ENCODE results near the gene FGF8.

Gene FGF8

DNA sequence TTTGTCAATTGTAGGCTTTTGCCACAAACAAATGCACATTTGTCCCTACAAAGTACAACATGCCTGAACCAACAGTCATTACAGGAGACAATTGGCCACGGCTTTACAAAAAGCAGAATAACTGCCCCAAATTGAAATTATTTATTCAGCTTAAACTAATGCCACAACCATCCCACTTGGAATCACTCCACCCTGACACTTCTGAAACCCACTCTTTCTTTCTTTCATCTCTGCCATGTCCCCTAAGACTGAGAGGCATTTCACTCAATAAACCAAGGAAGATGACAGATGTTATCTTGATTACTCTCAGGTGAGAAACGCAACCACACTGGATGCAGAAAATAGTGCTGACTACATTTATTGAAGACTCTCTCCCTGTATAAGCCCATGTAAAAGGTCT lies 9.9 kb upstream of the FGF8 start:
- no peak overlapping the region for H3K27ac ChIP-seq (ENCODE audit: low read length)
- TF ChIP-seq, protein P1, sequence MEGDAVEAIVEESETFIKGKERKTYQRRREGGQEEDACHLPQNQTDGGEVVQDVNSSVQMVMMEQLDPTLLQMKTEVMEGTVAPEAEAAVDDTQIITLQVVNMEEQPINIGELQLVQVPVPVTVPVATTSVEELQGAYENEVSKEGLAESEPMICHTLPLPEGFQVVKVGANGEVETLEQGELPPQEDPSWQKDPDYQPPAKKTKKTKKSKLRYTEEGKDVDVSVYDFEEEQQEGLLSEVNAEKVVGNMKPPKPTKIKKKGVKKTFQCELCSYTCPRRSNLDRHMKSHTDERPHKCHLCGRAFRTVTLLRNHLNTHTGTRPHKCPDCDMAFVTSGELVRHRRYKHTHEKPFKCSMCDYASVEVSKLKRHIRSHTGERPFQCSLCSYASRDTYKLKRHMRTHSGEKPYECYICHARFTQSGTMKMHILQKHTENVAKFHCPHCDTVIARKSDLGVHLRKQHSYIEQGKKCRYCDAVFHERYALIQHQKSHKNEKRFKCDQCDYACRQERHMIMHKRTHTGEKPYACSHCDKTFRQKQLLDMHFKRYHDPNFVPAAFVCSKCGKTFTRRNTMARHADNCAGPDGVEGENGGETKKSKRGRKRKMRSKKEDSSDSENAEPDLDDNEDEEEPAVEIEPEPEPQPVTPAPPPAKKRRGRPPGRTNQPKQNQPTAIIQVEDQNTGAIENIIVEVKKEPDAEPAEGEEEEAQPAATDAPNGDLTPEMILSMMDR (IDR thresholded peaks at IDR 0.05; ENCODE audit: low read depth, low read length) = no peak
- TF ChIP-seq EZH2phosphoT487 (IDR thresholded peaks at IDR 0.05; ENCODE audit: low read depth) = no peak
- peaks cover 24% of the 10 kb centered on the region for H3K36me3 ChIP-seq (replicated peaks; ENCODE audit: low read depth, low read length)
- peaks cover 17% of the 10 kb centered on the region for H3K4me1 ChIP-seq (ENCODE audit: low read length)
- no peaks in the 10 kb centered on the region for H3K27me3 ChIP-seq (ENCODE audit: low read depth, low read length)
- no peaks in the 10 kb centered on the region for H3K9me3 ChIP-seq (ENCODE audit: insufficient read depth, low read length)
- no peak overlapping the region for H3K9ac ChIP-seq (ENCODE audit: low read length)
- H2AFZ ChIP-seq (ENCODE audit: low read depth, low read length) = no peak overlapping the region
- H3K79me2 ChIP-seq (ENCODE audit: low read length) = peaks cover 17% of the 10 kb centered on the region
- H3K4me3 ChIP-seq (ENCODE audit: low read length) = no peak overlapping the region
- H4K20me1 ChIP-seq (ENCODE audit: insufficient read depth, low read length) = 0 out of 2 replicates have a peak, but pooled peaks cover 1% of the 10 kb centered on the region
- no peak overlapping the region for H3K4me2 ChIP-seq (ENCODE audit: low read length)

DNA sequence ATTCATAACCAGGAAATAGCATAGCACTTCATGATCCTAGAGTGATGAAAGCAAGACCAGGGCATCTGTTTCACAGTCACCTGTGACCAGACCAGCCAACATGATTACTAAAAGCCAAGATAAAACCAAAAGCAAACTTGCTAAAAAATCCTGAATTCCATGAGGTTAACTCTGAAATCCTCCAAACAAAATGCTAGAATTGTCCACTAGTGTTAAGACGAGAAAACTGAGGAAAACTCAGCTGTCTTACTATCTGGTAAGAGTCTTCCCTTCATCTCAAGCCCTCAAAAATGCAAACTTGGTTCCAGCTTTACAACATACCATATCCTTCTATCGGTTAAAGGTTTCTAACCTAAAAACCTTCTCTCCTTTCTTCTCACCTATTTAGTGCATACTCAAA lies 8.6 kb upstream of the FGF8 start:
- no peaks in the 10 kb centered on the region for H3K27me3 ChIP-seq (ENCODE audit: low read depth, low read length)
- no peak overlapping the region for H2AFZ ChIP-seq (ENCODE audit: low read depth, low read length)
- H3K4me2 ChIP-seq (ENCODE audit: low read length) = no peak overlapping the region
- H3K36me3 ChIP-seq (replicated peaks; ENCODE audit: low read depth, low read length) = peaks cover 21% of the 10 kb centered on the region
- H3K79me2 ChIP-seq (ENCODE audit: low read length) = peaks cover 17% of the 10 kb centered on the region
- TF ChIP-seq, protein P1 (IDR thresholded peaks at IDR 0.05; ENCODE audit: low read depth, low read length) = no peak
- no peak for TF ChIP-seq EZH2phosphoT487 (IDR thresholded peaks at IDR 0.05; ENCODE audit: low read depth)
- H3K4me1 ChIP-seq (ENCODE audit: low read length) = peaks cover 28% of the 10 kb centered on the region
- no peak overlapping the region for H3K27ac ChIP-seq (ENCODE audit: low read length)
- H3K9ac ChIP-seq (ENCODE audit: low read length) = no peak overlapping the region
- no peak overlapping the region for H3K4me3 ChIP-seq (ENCODE audit: low read length)
- no peaks in the 10 kb centered on the region for H3K9me3 ChIP-seq (ENCODE audit: insufficient read depth, low read length)
- 0 out of 2 replicates have a peak, but pooled peaks cover 3% of the 10 kb centered on the region for H4K20me1 ChIP-seq (ENCODE audit: insufficient read depth, low read length)

DNA sequence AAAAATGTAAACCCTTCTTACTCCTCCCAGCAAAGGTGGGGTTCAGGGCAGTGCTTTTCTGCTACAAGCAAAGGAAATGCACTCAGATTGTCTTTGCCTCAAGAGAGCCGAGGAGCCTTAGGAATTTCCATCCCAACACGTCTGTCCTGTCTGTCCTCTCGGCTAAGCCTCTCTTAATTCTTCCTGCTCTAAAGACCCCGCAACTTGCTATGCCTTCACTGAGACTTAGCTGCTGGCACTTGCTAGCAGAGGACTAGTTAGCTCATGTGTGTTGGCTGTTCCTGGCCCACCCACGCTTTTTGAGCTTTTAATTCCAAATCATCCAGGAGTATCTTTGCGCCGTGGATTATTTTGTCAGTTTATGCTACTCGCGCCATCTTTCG lies 7.8 kb upstream of the FGF8 start:
- H3K9ac ChIP-seq (ENCODE audit: low read length) = peak overlapping the region; percentile 74
- no peak overlapping the region for H3K27ac ChIP-seq (ENCODE audit: low read length)
- peak overlapping the region; percentile 60; the same call in 1 of the 2 replicates for H2AFZ ChIP-seq (ENCODE audit: low read depth, low read length)
- peaks cover 17% of the 10 kb centered on the region for H3K79me2 ChIP-seq (ENCODE audit: low read length)
- peak overlapping the region; percentile 86 for H3K4me2 ChIP-seq (ENCODE audit: low read length)
- peaks cover 36% of the 10 kb centered on the region for H3K4me1 ChIP-seq (ENCODE audit: low read length)
- TF ChIP-seq, protein P1 (IDR thresholded peaks at IDR 0.05; ENCODE audit: low read depth, low read length) = no peak
- TF ChIP-seq EZH2phosphoT487 (IDR thresholded peaks at IDR 0.05; ENCODE audit: low read depth) = no peak
- H4K20me1 ChIP-seq (ENCODE audit: insufficient read depth, low read length) = 0 out of 2 replicates have a peak, but pooled peaks cover 3% of the 10 kb centered on the region
- H3K36me3 ChIP-seq (replicated peaks; ENCODE audit: low read depth, low read length) = peaks cover 21% of the 10 kb centered on the region
- H3K4me3 ChIP-seq (ENCODE audit: low read length) = peak overlapping the region; percentile 94
- no peaks in the 10 kb centered on the region for H3K27me3 ChIP-seq (ENCODE audit: low read depth, low read length)
- H3K9me3 ChIP-seq (ENCODE audit: insufficient read depth, low read length) = no peaks in the 10 kb centered on the region

DNA sequence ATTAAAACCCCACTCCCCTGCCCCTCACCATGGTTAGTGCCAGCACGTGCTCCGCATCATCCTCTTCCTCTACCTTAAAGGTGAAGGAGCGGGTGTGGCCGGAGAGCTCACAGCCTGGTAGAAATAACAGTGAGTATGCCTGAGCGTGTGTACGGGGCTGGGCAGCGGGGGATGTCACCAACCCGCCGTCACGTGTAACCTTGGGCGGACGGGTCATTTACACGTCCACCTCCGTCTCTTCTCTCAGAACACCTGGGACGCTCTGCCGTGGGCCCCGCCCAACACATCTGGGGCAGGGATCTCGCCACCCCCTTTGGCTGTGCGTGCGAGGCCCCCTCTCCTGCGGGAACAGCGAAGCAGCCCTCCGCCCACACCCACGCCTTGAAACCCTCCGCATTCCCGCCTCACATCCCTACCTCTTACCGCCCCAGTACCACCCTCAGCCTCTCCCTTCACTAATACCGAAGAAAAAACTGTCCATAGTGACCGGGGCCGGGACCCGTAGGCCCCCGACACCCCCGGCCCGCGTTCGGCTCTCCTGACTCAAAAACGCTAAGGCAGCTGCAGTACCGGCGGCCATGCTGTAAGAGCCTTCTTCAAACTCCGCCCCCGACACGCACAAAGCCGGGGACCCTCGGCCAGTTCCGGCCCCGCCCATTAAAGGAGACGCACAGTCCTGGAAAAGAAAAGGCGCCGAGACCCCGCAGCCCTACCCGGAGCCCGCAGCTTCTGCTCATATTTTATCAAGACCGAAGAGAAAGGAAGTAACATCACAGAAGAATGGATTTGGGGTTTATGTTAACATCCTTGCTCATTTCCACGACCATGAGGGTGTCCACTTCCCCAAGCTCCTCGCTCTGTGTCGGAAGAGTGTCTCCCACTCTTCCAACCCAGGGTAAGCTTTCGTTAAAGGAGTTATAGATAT lies 7.2 kb upstream of the FGF8 start, which contains the start of gene NPM3:
NPM3 (minus strand) TSS at position 636 of the 925 bp plus-strand sequence; CDS start at position 580, 56 bp downstream.
- H2AFZ ChIP-seq (ENCODE audit: low read depth, low read length) = peak within 1 kb of the TSS; percentile 68

More for the DNA sequence above, 7.2 kb upstream of the FGF8 start, which contains the start of gene NPM3:
- Histone ChIP-seq H3K9me3 (ENCODE audit: insufficient read depth, low read length) (no peaks in the 10 kb centered on the region), H4K20me1 (ENCODE audit: insufficient read depth, low read length) (0 out of 2 replicates have a peak, but pooled peaks cover 3% of the 10 kb centered on the region), H3K27ac (ENCODE audit: low read length) (no peak within 1 kb of the TSS), H3K4me2 (ENCODE audit: low read length) (peak within 1 kb of the TSS; percentile 86), H3K4me1 (ENCODE audit: low read length) (peaks cover 41% of the 10 kb centered on the region), H3K36me3 (replicated peaks; ENCODE audit: low read depth, low read length) (peaks cover 21% of the 10 kb centered on the region), H3K4me3 (ENCODE audit: low read length) (peak within 1 kb of the TSS; percentile 94), H3K9ac (ENCODE audit: low read length) (peak within 1 kb of the TSS; percentile 74), H3K79me2 (ENCODE audit: low read length) (peaks cover 17% of the 10 kb centered on the region), H3K27me3 (ENCODE audit: low read depth, low read length) (no peaks in the 10 kb centered on the region)
- TF ChIP-seq, protein P1 (IDR thresholded peaks at IDR 0.05; ENCODE audit: low read depth, low read length) = no peak
- TF ChIP-seq EZH2phosphoT487 (IDR thresholded peaks at IDR 0.05; ENCODE audit: low read depth) = no peak
